SU-DHL-6 (cell line): ENCODE measurements around the gene KCNH8.

ENCODE experiments used
- H2AFZ ChIP-seq: fragments of 200-600 bp; sonication (generic); 2 replicates; pipeline ENCODE4 v1.6.1; 2014; ENCODE audit warnings: low read depth, mild to moderate bottlenecking, moderate library complexity, mixed read lengths, antibody characterized with exemption, low read length; ENCODE audit not compliant: severe bottlenecking
- H3F3A ChIP-seq: fragments of 200-600 bp; shearing (Covaris generic); 2 replicates; pipeline ENCODE4 v1.6.0; 2016; ENCODE audit warnings: antibody characterized with exemption, mild to moderate bottlenecking; ENCODE audit not compliant: insufficient read depth
- H3K27ac ChIP-seq: fragments of 200-600 bp; sonication (generic); 2 replicates; pipeline ENCODE4 v1.5.1; 2016; ENCODE audit warnings: low read depth, mild to moderate bottlenecking, low read length, moderate library complexity, mixed read lengths
- H3K27me3 ChIP-seq: fragments of 200-600 bp; sonication (generic), shearing (Covaris generic); 2 replicates; pipeline ENCODE4 v1.6.0; 2014; ENCODE audit warnings: mild to moderate bottlenecking, low read length
- H3K36me3 ChIP-seq: fragments of 200-600 bp; sonication (generic); 2 replicates; pipeline ENCODE4 v1.6.1; 2014; ENCODE audit warnings: mild to moderate bottlenecking, low read length, mixed read lengths
- H3K4me2 ChIP-seq: fragments of 300-600, 200-600 bp; shearing (Covaris generic), sonication (generic); 2 replicates; pipeline ENCODE4 v1.6.0; 2014; ENCODE audit warnings: low read length, low read depth, mild to moderate bottlenecking; ENCODE audit not compliant: poor library complexity, severe bottlenecking
- H3K4me3 ChIP-seq: fragments of 200-600 bp; sonication (generic); 2 replicates; pipeline ENCODE4 v1.5.1; 2014; ENCODE audit warnings: antibody characterized with exemption, low read length, mild to moderate bottlenecking, mixed read lengths; ENCODE audit not compliant: insufficient read depth, poor library complexity, severe bottlenecking
- H3K79me2 ChIP-seq: fragments of 200-600 bp; sonication (generic); 2 replicates; pipeline ENCODE4 v1.6.1; 2014; ENCODE audit warnings: mild to moderate bottlenecking, low read length, moderate library complexity; ENCODE audit not compliant: insufficient read depth
- H3K9ac ChIP-seq: fragments of 200-600 bp; sonication (generic); 2 replicates; pipeline ENCODE4 v1.7.0; 2014; ENCODE audit warnings: mild to moderate bottlenecking, low read length
- H3K9me2 ChIP-seq: fragments of 200-600 bp; sonication (generic); replicated peaks from 2 replicates; pipeline ENCODE4 v1.6.1; 2014; ENCODE audit warnings: low read length; ENCODE audit not compliant: insufficient read depth
- H3K9me3 ChIP-seq: fragments of 200-600 bp; sonication (generic); 2 replicates; pipeline ENCODE4 v1.6.1; 2014; ENCODE audit warnings: low read length, mixed read lengths; ENCODE audit not compliant: insufficient read depth
- H4K20me1 ChIP-seq: fragments of 200-600 bp; sonication (generic); 2 replicates; pipeline ENCODE4 v1.6.1; 2014; ENCODE audit warnings: low read depth, mild to moderate bottlenecking, antibody characterized with exemption, low read length, moderate library complexity, mixed read lengths
- CTCF ChIP-seq: fragments of 200-600 bp; sonication (generic); IDR thresholded peaks from one replicate; pipeline ENCODE4 v1.5.1; 2017; ENCODE audit warnings: antibody characterized with exemption, mild to moderate bottlenecking, low read length, moderate library complexity; ENCODE audit not compliant: insufficient read depth, poor library complexity, severe bottlenecking
- EZH2phosphoT487 ChIP-seq: fragments of 200-600 bp; sonication (generic), shearing (Covaris generic); conservative IDR thresholded peaks from 2 replicates; pipeline ENCODE4 v1.6.1; 2018; ENCODE audit warnings: mild to moderate bottlenecking, antibody characterized with exemption, low read length, moderate library complexity, mixed read lengths

Gene KCNH8

GRCh38 chr3:19334120-19334519 lies 185.8 kb downstream of the KCNH8 start:
- Histone ChIP-seq H4K20me1 (no peaks in the 10 kb centered on the region), H3F3A (no peaks in the 10 kb centered on the region; the same call in 1 of the 2 replicates), H3K79me2 (no peaks in the 10 kb centered on the region), H3K4me3 (no peak overlapping the region), H3K9ac (no peak overlapping the region), H3K27ac (no peak overlapping the region), H3K9me2 (no peaks in the 10 kb centered on the region), H2AFZ (no peak overlapping the region), H3K27me3 (no peaks in the 10 kb centered on the region), H3K9me3 (no peaks in the 10 kb centered on the region), H3K4me2 (no peak overlapping the region), H3K36me3 (no peaks in the 10 kb centered on the region)
- TF ChIP-seq EZH2phosphoT487: no peak
- no peak for TF ChIP-seq CTCF

- H4K20me1 ChIP-seq: no peaks in the 10 kb centered on the region
Observed at GRCh38 chr3:19338769-19339168, 190.5 kb downstream of the KCNH8 start.

DNA sequence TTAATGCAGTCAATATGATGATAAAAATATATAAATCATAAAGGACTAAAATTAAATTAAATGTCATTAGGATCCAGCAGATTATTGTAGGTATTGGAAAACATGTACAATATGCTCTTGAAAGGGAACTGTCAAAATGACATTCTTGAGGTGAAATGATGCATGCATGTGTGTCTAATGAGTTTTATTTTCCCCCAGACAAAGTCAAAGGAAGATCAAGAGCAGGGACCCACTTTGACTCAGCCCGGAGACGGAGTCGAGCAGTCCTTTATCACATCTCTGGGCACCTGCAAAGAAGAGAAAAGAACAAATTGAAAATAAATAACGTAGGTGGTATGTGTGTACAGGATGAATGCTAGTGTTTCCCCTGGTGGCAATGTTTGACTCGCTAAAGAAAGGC lies 194.1 kb downstream of the KCNH8 start:
- Histone ChIP-seq H3K9ac (peak overlapping the region; percentile 9; the same call in 1 of the 2 replicates), H3K36me3 (peaks cover 4% of the 10 kb centered on the region), H3K9me3 (no peaks in the 10 kb centered on the region), H2AFZ (peak overlapping the region; percentile 5), H3K4me2 (peak overlapping the region; percentile 94), H3K27ac (peak overlapping the region; percentile 99), H3K9me2 (no peaks in the 10 kb centered on the region), H3K79me2 (no peaks in the 10 kb centered on the region), H4K20me1 (no peaks in the 10 kb centered on the region), H3K4me3 (peak overlapping the region; percentile 30), H3K27me3 (no peaks in the 10 kb centered on the region), H3F3A (peaks cover 20% of the 10 kb centered on the region)
- TF ChIP-seq EZH2phosphoT487 (no peak), CTCF (no peak)

More at GRCh38 chr3:19338769-19339168, 190.5 kb downstream of the KCNH8 start:
- H3K4me2 ChIP-seq: no peak overlapping the region
- H3K4me3 ChIP-seq: no peak overlapping the region
- no peaks in the 10 kb centered on the region for H3K9me2 ChIP-seq
- peaks cover 4% of the 10 kb centered on the region for H3K36me3 ChIP-seq
- no peaks in the 10 kb centered on the region for H3K9me3 ChIP-seq
- H2AFZ ChIP-seq: peak overlapping the region; percentile 3
- TF ChIP-seq EZH2phosphoT487 (no peak), CTCF (no peak)
- no peak overlapping the region for H3K9ac ChIP-seq
- no peaks in the 10 kb centered on the region; the same call in 1 of the 2 replicates for H3F3A ChIP-seq
- H3K27ac ChIP-seq: no peak overlapping the region
- no peaks in the 10 kb centered on the region for H3K79me2 ChIP-seq
- H3K27me3 ChIP-seq: no peaks in the 10 kb centered on the region
